ENCODE results near the gene TARS3. TPM values are rescaled to one million over a fixed set of nuclear protein-coding genes. Genes with fewer than 3 reads are reported as not detected.
A peak's percentile ranks its signal among the peaks of the same experiment; 100 is the strongest.

Gene TARS3
- total RNA-seq, 4 donors from 2014 or later = 2.9 to 16.6 (median 7.8) TPM

- Histone ChIP-seq H3K27ac (no peak overlapping the region), H3K36me3 (peaks cover 8 to 84% (median 11%) of the 10 kb centered on the region in 3 donors), H3K9me3 (no peaks in the 10 kb centered on the region), H3K27me3 (no peaks in the 10 kb centered on the region), H3K4me3 (no peak overlapping the region), H3K4me1 (peaks cover 11 to 50% (median 18%) of the 10 kb centered on the region in 3 donors)
- no peak for DNase-seq
- WGBS, 2 donors = 76 to 83% methylated on average over 8 of the region's 8 CpGs
- TF ChIP-seq CTCF (IDR thresholded peaks at IDR 0.05) (no peak), POLR2A (IDR thresholded peaks at IDR 0.05) (no peak)
- intact Hi-C loops (cut with DNase I) = loop anchor here (5.0 kb wide), 1 partner anchor 349 kb away; the partner anchor contains the start of gene SNRPA1
Measured at GRCh38 chr15:101646672-101647071, 77.6 kb downstream of the TARS3 start.

- no peak for TF ChIP-seq CTCF (IDR thresholded peaks at IDR 0.05)
- no peak for TF ChIP-seq POLR2A (IDR thresholded peaks at IDR 0.05)
- no peak for DNase-seq
Measured at GRCh38 chr15:101642361-101642760, 81.9 kb downstream of the TARS3 start.

GRCh38 chr15:101641894-101642293 is 82.4 kb downstream of the TARS3 start:
- DNase-seq = no peak
- H3K4me3 ChIP-seq = no peak overlapping the region
- H3K27ac ChIP-seq = peak overlapping the region in 3 of 4 donors; percentile 38 to 58 (median 44)
- H3K9me3 ChIP-seq = no peaks in the 10 kb centered on the region
- intact Hi-C loops (cut with DNase I) = no loop called here
- WGBS, 2 donors = 30 to 45% methylated on average over 1 of the region's 1 CpG
- no peak for TF ChIP-seq CTCF (IDR thresholded peaks at IDR 0.05)
- no peak for TF ChIP-seq POLR2A (IDR thresholded peaks at IDR 0.05)
- peaks cover 6 to 21% (median 6%) of the 10 kb centered on the region in 3 donors for H3K4me1 ChIP-seq
- peaks cover 8 to 74% (median 18%) of the 10 kb centered on the region in 3 donors for H3K36me3 ChIP-seq
- H3K27me3 ChIP-seq = no peaks in the 10 kb centered on the region

More at GRCh38 chr15:101642361-101642760, 81.9 kb downstream of the TARS3 start:
- Histone ChIP-seq H3K27me3 (no peaks in the 10 kb centered on the region), H3K27ac (peak overlapping the region in 3 of 4 donors; percentile 38 to 58 (median 44)), H3K36me3 (peaks cover 8 to 79% (median 18%) of the 10 kb centered on the region in 3 donors), H3K4me1 (peaks cover 6 to 21% (median 6%) of the 10 kb centered on the region in 3 donors), H3K9me3 (no peaks in the 10 kb centered on the region), H3K4me3 (no peak overlapping the region)
- 62 to 70% methylated on average over 9 to 11 of the region's 11 CpGs for WGBS, 2 donors
- intact Hi-C loops (cut with DNase I) = no loop called here

GRCh38 chr15:101641129-101641764 is 83.0 kb downstream of the TARS3 start:
- peak; percentile 9 for DNase-seq
- intact Hi-C loops (cut with DNase I) = no loop called here
- H3K9me3 ChIP-seq = no peaks in the 10 kb centered on the region
- peaks cover 8 to 68% (median 18%) of the 10 kb centered on the region in 3 donors for H3K36me3 ChIP-seq
- H3K4me3 ChIP-seq = peak overlapping the region in 1 of 4 donors; percentile 2
- H3K27ac ChIP-seq = peak overlapping the region in 2 of 4 donors; percentile 56 to 58
- H3K27me3 ChIP-seq = no peaks in the 10 kb centered on the region
- peak; percentile 91 to 96 (median 92) for TF ChIP-seq CTCF (IDR thresholded peaks at IDR 0.05)
- TF ChIP-seq POLR2A (IDR thresholded peaks at IDR 0.05) = no peak
- peaks cover 6 to 21% (median 6%) of the 10 kb centered on the region in 3 donors for H3K4me1 ChIP-seq
- 24 to 32% methylated on average over 8 of the region's 8 CpGs for WGBS, 2 donors

GRCh38 chr15:101639667-101640066 is 84.6 kb downstream of the TARS3 start:
- TF ChIP-seq CTCF (IDR thresholded peaks at IDR 0.05) (no peak), POLR2A (IDR thresholded peaks at IDR 0.05) (no peak)
- 73 to 80% methylated on average over 4 of the region's 4 CpGs for WGBS, 2 donors
- H3K27ac ChIP-seq = no peak overlapping the region

More at GRCh38 chr15:101639667-101640066, 84.6 kb downstream of the TARS3 start:
- no peak for DNase-seq
- H3K9me3 ChIP-seq = no peaks in the 10 kb centered on the region
- no peaks in the 10 kb centered on the region for H3K27me3 ChIP-seq
- no peak overlapping the region for H3K4me3 ChIP-seq
- H3K36me3 ChIP-seq = peaks cover 5 to 52% (median 18%) of the 10 kb centered on the region in 3 donors
- intact Hi-C loops (cut with DNase I) = loop anchor here (5.0 kb wide), 1 partner anchor 332 kb away; no protein-coding TSS in a partner anchor
- peaks cover 6 to 21% (median 6%) of the 10 kb centered on the region in 3 donors for H3K4me1 ChIP-seq
